SK-N-SH (cell line): Measurements from ENCODE around the gene MEIKIN. TPM values are rescaled to one million over a fixed set of nuclear protein-coding genes. Genes with fewer than 3 reads are reported as not detected.
A peak's percentile ranks its signal among the peaks of the same experiment; 100 is the strongest.

ENCODE experiments used
- CTCF ChIA-PET: fragments of 300-600, 350-600 bp; formaldehyde crosslinking; extraction: SDS; loops from one replicate; lab custom pipeline; 2021; lab: Yijun Ruan, JAX
- POLR2A ChIA-PET: fragments of 350-600 bp; sonication (Branson Sonifier 250); formaldehyde crosslinking; extraction: SDS; loops from one replicate; lab custom pipeline; 2020; ENCODE audit warnings: antibody characterized with exemption, inconsistent platforms; lab: Yijun Ruan, JAX
- DNase-seq: peaks from one replicate; pipeline ENCODE4 v3.0.0; 2012
- H2AFZ ChIP-seq: fragments of 200-600 bp; sonication (generic); 2 replicates; pipeline ENCODE4 v1.8.1; 2016; ENCODE audit warnings: antibody characterized with exemption, mild to moderate bottlenecking, low read depth
- H3F3A ChIP-seq: fragments of 200-600 bp; sonication (generic); replicated peaks from 2 replicates; pipeline ENCODE3; 2016; ENCODE audit warnings: antibody characterized with exemption, mild to moderate bottlenecking; ENCODE audit not compliant: insufficient read depth
- H3K27ac ChIP-seq, 2 experiments: fragments of 200-500 bp in 1 of 2; fragments of 200-600 bp in 1 of 2; sonication (Bioruptor generic) in 1 of 2; sonication (generic), shearing (Covaris generic) in 1 of 2; 2 replicates each; pipeline versions ENCODE4 v1.5.1 to v1.6.1; 2014 to 2016; ENCODE audit warnings: low read depth in 2 of 2, inconsistent platforms in 1 of 2, low read length in 1 of 2, mild to moderate bottlenecking in 1 of 2, mixed read lengths in 1 of 2
- H3K27me3 ChIP-seq: fragments of 200-600 bp; sonication (generic), shearing (Covaris generic); 2 replicates; pipeline ENCODE4 v1.6.1; 2016; ENCODE audit warnings: mixed run types; ENCODE audit not compliant: insufficient read depth
- H3K36me3 ChIP-seq, 2 experiments: fragments of 200-500 bp in 1 of 2; fragments of 200-600 bp in 1 of 2; sonication (Bioruptor generic) in 1 of 2; sonication (generic) in 1 of 2; replicated peaks in 1 of 2; 2 replicates each; pipeline versions ENCODE3 to v1.5.1; 2014 to 2016; ENCODE audit warnings: low read length in 1 of 2, mild to moderate bottlenecking in 1 of 2; ENCODE audit not compliant: insufficient read depth in 2 of 2, control insufficient read depth in 1 of 2
- H3K4me1 ChIP-seq, 2 experiments: fragments of 200-500 bp in 1 of 2; fragments of 200-600 bp in 1 of 2; sonication (Bioruptor generic) in 1 of 2; sonication (generic), shearing (Covaris generic) in 1 of 2; 2 replicates each; pipeline versions ENCODE4 v1.5.1 to v1.6.1; 2014 to 2016; ENCODE audit warnings: low read depth in 1 of 2, low read length in 1 of 2, mixed run types in 1 of 2; ENCODE audit not compliant: insufficient read depth in 2 of 2, control insufficient read depth in 1 of 2
- H3K4me2 ChIP-seq: fragments of 200-600 bp; sonication (generic), shearing (Covaris generic); 2 replicates; pipeline ENCODE4 v1.6.1; 2017; ENCODE audit warnings: mixed run types
- H3K4me3 ChIP-seq, 2 experiments: fragments of 200-500 bp in 1 of 2; fragments of 200-600 bp in 1 of 2; sonication (Bioruptor generic) in 1 of 2; sonication (generic), shearing (Covaris generic) in 1 of 2; 2 replicates each; pipeline versions ENCODE4 v1.5.1 to v1.8.1; 2014 to 2016; ENCODE audit warnings: low read depth in 2 of 2, inconsistent platforms in 1 of 2, low read length in 1 of 2, mild to moderate bottlenecking in 1 of 2, mixed read lengths in 1 of 2, moderate library complexity in 1 of 2
- H3K79me2 ChIP-seq: fragments of 200-600 bp; sonication (generic); 2 replicates; pipeline ENCODE4 v1.8.1; 2017; ENCODE audit warnings: mild to moderate bottlenecking; ENCODE audit not compliant: insufficient read depth
- H3K9ac ChIP-seq: fragments of 200-600 bp; sonication (generic); 2 replicates; pipeline ENCODE4 v1.6.1; 2017; ENCODE audit warnings: mixed run types
- H3K9me2 ChIP-seq: fragments of 200-600 bp; sonication (generic); 2 replicates; pipeline ENCODE4 v1.6.1; 2017; ENCODE audit warnings: mixed run types
- H3K9me3 ChIP-seq: fragments of 200-600 bp; sonication (generic); 2 replicates; pipeline ENCODE4 v1.6.1; 2017; ENCODE audit warnings: mixed run types, mild to moderate bottlenecking, moderate library complexity
- H4K20me1 ChIP-seq: fragments of 200-600 bp; sonication (generic); 2 replicates; pipeline ENCODE4 v1.6.1; 2017; ENCODE audit warnings: mild to moderate bottlenecking, mixed run types; ENCODE audit not compliant: insufficient read depth
- FOXJ3 ChIP-seq: sonication (generic); formaldehyde crosslinking; IDR thresholded peaks from 2 replicates; pipeline ENCODE4 v1.5.1; 2020; ENCODE audit warnings: mild to moderate bottlenecking, missing genetic modification reagents
- GABPA ChIP-seq: IDR thresholded peaks from 2 replicates; pipeline ENCODE4 v1.4.0; 2012; ENCODE audit warnings: low read depth, mild to moderate bottlenecking
- NFIC ChIP-seq: IDR thresholded peaks from 2 replicates; pipeline ENCODE4 v1.4.0; 2012; ENCODE audit warnings: borderline replicate concordance
- RAD21 ChIP-seq: IDR thresholded peaks from 2 replicates; pipeline ENCODE4 v1.6.1; 2012; ENCODE audit warnings: mild to moderate bottlenecking, low read length
- RXRA ChIP-seq: IDR thresholded peaks from 2 replicates; pipeline ENCODE4 v1.4.0; 2012; ENCODE audit warnings: low read depth, mild to moderate bottlenecking, borderline replicate concordance
- SIN3A ChIP-seq: IDR thresholded peaks from 2 replicates; pipeline ENCODE4 v1.6.1; 2012; ENCODE audit warnings: low read depth, mild to moderate bottlenecking, low read length, moderate library complexity, borderline replicate concordance
- TEAD4 ChIP-seq: IDR thresholded peaks from 2 replicates; pipeline ENCODE4 v1.4.0; 2012; ENCODE audit warnings: mild to moderate bottlenecking, borderline replicate concordance; ENCODE audit not compliant: insufficient read depth
- WGBS: methylation state at CpG from one replicate; pipeline ENCODE4 v1.1.6; 2017; ENCODE audit warnings: low lambda C conversion rate; 5-methylcytosine and 5-hydroxymethylcytosine counted together
- polyA plus RNA-seq, 3 experiments: library from polyadenylated mRNA; depleted of rRNA; stranded (reverse); fragments of >200 nt; gene quantifications; 2 replicates each; pipeline ENCODE4 v1.2.3, GENCODE V29; 2012
- TF ChIP-seq, protein P1 (sequence below): fragments of 150-350 bp; IDR thresholded peaks from 2 replicates; pipeline ENCODE4 v1.6.1; 2016; ENCODE audit warnings: mild to moderate bottlenecking, low read depth, low read length
- TF ChIP-seq, protein P2 (sequence below): IDR thresholded peaks from 2 replicates; pipeline ENCODE4; 2012
- TF ChIP-seq, protein P3 (sequence below): IDR thresholded peaks from 2 replicates; pipeline ENCODE4 v1.4.0; 2012; ENCODE audit warnings: low read depth, borderline replicate concordance
- TF ChIP-seq, protein P4 (sequence below): IDR thresholded peaks from 2 replicates; pipeline ENCODE4 v1.4.0; 2012; ENCODE audit warnings: low read depth
- TF ChIP-seq, protein P5 (sequence below): fragments of 200-600 bp; sonication (generic); IDR thresholded peaks from 2 replicates; pipeline ENCODE4 v1.6.1; 2017; ENCODE audit warnings: antibody characterized with exemption, mild to moderate bottlenecking, moderate library complexity

Gene MEIKIN
- polyA plus RNA-seq, 1 of the 3 experiments (the other 2 are of a cell fraction) = not detected

DNA sequence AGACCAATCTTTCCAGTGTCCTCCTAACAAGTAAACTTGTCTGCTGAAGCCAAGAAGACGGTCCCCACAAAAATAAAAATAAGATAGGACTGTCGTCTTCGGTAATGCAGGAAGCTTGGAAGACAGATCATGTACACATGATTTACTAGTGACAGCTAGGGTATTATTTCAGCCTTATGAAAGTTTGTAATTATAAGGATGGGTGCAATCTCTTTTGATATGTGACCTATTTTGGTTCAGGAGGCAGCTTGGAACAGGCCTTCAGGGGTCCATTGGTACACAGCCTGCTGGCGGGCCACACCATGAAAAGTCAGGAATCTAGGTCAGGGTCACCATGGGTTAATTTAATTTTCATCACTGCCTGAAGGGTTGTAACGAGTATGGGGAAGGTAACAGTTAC, 13.7 kb upstream of the MEIKIN start:
- no peak overlapping the region for H3K4me2 ChIP-seq
- H3K4me1 ChIP-seq = peaks cover 0 to 4% of the 10 kb centered on the region in 2 experiments; a peak in 2 of 4 replicates
- DNase-seq = no peak
- H3F3A ChIP-seq = no peaks in the 10 kb centered on the region
- H3K9me3 ChIP-seq = no peaks in the 10 kb centered on the region
- POLR2A ChIA-PET = no interaction called here
- H4K20me1 ChIP-seq = no peaks in the 10 kb centered on the region
- no peak overlapping the region for H3K4me3 ChIP-seq
- no peaks in the 10 kb centered on the region for H3K79me2 ChIP-seq
- no peak overlapping the region for H3K27ac ChIP-seq
- TF ChIP-seq RAD21 = no peak
- TF ChIP-seq, all 33 proteins: peak for 0
- Histone ChIP-seq H2AFZ (no peak overlapping the region), H3K36me3 (no peaks in the 10 kb centered on the region), H3K9ac (no peak overlapping the region), H3K9me2 (no peaks in the 10 kb centered on the region), H3K27me3 (no peaks in the 10 kb centered on the region)
- 61% methylated on average over 5 of the region's 5 CpGs for WGBS
- CTCF ChIA-PET = no interaction called here

DNA sequence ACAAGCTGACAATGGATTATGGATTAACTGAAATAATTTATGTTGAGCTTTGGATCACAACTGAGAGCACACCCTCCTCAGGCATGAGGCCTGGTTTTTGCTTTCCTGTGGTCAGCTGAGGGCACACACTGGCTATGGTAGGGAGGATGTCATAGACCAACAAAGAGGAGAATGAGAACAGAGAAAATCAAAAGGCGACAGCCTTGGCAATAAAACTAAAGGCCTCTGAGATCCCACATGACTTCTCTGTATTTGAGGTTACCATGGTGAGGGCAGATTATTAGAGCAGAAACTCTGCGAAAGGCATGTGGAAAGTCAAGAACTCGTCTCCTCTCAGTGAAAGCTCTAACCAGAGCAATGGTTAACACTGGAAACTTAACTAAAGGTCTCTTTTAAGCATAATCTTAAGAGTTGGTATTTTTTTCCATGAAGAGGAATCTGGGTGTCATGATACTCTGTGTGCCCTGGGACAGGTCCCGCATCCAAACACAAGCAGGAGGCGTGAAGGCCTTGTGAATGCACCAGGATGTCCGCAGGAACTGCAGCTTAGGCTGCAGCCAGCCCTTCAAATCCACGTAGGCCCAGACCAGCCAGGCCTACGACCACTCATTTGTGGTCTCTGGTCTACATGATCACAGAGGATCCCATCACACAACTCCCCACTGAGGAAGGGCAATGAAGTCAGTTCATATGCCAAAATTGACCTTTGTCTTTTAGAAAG, 12.4 kb upstream of the MEIKIN start:
- H3K9me3 ChIP-seq = no peaks in the 10 kb centered on the region
- no peaks in the 10 kb centered on the region for H3K9me2 ChIP-seq
- peak overlapping the region in 1 of 2 experiments; percentile 39; a peak in 2 of 4 replicates for H3K27ac ChIP-seq
- H3K4me3 ChIP-seq = no peak overlapping the region
- no peak overlapping the region for H3K4me2 ChIP-seq
- H3K36me3 ChIP-seq = no peaks in the 10 kb centered on the region
- no peak overlapping the region for H2AFZ ChIP-seq
- 57% methylated on average over 6 of the region's 8 CpGs for WGBS
- ChIA-PET CTCF (interaction anchor here (0.5 kb wide), 1 partner anchor 73 kb away, joined by 3 read pairs; no protein-coding TSS in a partner anchor), POLR2A (no interaction called here)
- DNase-seq = no peak
- no peaks in the 10 kb centered on the region for H4K20me1 ChIP-seq
- no peaks in the 10 kb centered on the region for H3K79me2 ChIP-seq
- no peaks in the 10 kb centered on the region for H3F3A ChIP-seq
- H3K9ac ChIP-seq = no peak overlapping the region
- 0 out of 2 replicates have a peak, but pooled peaks have one; percentile 9 for TF ChIP-seq RAD21
- no peak for TF ChIP-seq TEAD4
- TF ChIP-seq, all 33 proteins: peak for 1
- no peaks in the 10 kb centered on the region for H3K27me3 ChIP-seq
- H3K4me1 ChIP-seq = peaks cover 0 to 4% of the 10 kb centered on the region in 2 experiments; a peak in 2 of 4 replicates

DNA sequence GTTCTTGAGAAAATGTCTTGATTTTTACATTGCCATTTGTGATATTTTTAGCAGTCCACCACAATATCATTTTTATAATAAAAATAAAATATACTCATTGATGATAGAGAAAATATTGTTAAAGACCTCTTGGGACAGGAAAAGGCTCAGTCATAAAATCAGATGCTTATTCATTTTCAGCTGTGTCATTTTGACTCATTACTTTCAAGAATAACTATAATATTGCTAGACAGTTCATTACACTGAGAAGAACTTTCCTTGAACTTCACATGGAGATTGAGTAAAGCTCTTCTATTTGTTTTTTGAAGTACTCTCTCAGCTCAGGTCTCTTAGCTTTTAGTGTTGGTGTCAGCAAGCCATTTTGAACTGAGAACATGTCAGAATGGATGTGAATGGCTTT, 8.5 kb upstream of the MEIKIN start:
- Histone ChIP-seq H3K9ac (no peak overlapping the region), H3K27me3 (no peaks in the 10 kb centered on the region), H4K20me1 (no peaks in the 10 kb centered on the region), H3K4me3 (no peak overlapping the region), H3K4me2 (no peak overlapping the region), H3K79me2 (no peaks in the 10 kb centered on the region), H3K36me3 (no peaks in the 10 kb centered on the region), H3F3A (no peaks in the 10 kb centered on the region), H3K9me3 (no peaks in the 10 kb centered on the region), H3K27ac (no peak overlapping the region), H2AFZ (no peak overlapping the region), H3K9me2 (no peaks in the 10 kb centered on the region), H3K4me1 (peaks cover 0 to 4% of the 10 kb centered on the region in 2 experiments; a peak in 2 of 4 replicates)
- DNase-seq = no peak
- ChIA-PET CTCF (interaction anchor here (0.6 to 0.8 kb wide), 2 partner anchors 8 to 531 kb away, joined by 3 read pairs; partner anchors contain the start of gene MEIKIN), POLR2A (no interaction called here)
- TF ChIP-seq SIN3A (no peak), FOXJ3 (CRISPR knock-in tag) (no peak), GABPA (no peak), TEAD4 (no peak), NFIC (no peak), RXRA (no peak)
- TF ChIP-seq, protein P1, sequence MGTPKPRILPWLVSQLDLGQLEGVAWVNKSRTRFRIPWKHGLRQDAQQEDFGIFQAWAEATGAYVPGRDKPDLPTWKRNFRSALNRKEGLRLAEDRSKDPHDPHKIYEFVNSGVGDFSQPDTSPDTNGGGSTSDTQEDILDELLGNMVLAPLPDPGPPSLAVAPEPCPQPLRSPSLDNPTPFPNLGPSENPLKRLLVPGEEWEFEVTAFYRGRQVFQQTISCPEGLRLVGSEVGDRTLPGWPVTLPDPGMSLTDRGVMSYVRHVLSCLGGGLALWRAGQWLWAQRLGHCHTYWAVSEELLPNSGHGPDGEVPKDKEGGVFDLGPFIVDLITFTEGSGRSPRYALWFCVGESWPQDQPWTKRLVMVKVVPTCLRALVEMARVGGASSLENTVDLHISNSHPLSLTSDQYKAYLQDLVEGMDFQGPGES = no peak
- TF ChIP-seq, protein P2, sequence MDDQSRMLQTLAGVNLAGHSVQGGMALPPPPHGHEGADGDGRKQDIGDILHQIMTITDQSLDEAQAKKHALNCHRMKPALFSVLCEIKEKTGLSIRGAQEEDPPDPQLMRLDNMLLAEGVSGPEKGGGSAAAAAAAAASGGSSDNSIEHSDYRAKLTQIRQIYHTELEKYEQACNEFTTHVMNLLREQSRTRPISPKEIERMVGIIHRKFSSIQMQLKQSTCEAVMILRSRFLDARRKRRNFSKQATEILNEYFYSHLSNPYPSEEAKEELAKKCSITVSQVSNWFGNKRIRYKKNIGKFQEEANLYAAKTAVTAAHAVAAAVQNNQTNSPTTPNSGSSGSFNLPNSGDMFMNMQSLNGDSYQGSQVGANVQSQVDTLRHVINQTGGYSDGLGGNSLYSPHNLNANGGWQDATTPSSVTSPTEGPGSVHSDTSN = no peak
- TF ChIP-seq, protein P3, sequence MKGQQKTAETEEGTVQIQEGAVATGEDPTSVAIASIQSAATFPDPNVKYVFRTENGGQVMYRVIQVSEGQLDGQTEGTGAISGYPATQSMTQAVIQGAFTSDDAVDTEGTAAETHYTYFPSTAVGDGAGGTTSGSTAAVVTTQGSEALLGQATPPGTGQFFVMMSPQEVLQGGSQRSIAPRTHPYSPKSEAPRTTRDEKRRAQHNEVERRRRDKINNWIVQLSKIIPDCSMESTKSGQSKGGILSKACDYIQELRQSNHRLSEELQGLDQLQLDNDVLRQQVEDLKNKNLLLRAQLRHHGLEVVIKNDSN = no peak
- TF ChIP-seq, protein P4, sequence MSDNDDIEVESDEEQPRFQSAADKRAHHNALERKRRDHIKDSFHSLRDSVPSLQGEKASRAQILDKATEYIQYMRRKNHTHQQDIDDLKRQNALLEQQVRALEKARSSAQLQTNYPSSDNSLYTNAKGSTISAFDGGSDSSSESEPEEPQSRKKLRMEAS = no peak
- TF ChIP-seq, protein P5, sequence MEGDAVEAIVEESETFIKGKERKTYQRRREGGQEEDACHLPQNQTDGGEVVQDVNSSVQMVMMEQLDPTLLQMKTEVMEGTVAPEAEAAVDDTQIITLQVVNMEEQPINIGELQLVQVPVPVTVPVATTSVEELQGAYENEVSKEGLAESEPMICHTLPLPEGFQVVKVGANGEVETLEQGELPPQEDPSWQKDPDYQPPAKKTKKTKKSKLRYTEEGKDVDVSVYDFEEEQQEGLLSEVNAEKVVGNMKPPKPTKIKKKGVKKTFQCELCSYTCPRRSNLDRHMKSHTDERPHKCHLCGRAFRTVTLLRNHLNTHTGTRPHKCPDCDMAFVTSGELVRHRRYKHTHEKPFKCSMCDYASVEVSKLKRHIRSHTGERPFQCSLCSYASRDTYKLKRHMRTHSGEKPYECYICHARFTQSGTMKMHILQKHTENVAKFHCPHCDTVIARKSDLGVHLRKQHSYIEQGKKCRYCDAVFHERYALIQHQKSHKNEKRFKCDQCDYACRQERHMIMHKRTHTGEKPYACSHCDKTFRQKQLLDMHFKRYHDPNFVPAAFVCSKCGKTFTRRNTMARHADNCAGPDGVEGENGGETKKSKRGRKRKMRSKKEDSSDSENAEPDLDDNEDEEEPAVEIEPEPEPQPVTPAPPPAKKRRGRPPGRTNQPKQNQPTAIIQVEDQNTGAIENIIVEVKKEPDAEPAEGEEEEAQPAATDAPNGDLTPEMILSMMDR = no peak
